Measurements from ENCODE around the gene URB1.
A peak's percentile ranks its signal among the peaks of the same experiment; 100 is the strongest.

The URB1 gene

GRCh38 chr21:32424191-32424535, 31.4 kb upstream of the URB1 start:
- Histone ChIP-seq H3K9ac (ENCODE audit: insufficient read length) (no peak overlapping the region), H3K4me3 (no peak overlapping the region), H3K36me3 (ENCODE audit: insufficient read depth, low read length) (no peaks in the 10 kb centered on the region), H3K27ac (no peak overlapping the region), H3K9me3 (ENCODE audit: low read depth, low read length) (no peaks in the 10 kb centered on the region)
- no peak for DNase-seq (ENCODE audit: low read depth, low spot score)
- TF ChIP-seq POLR2AphosphoS5 (IDR thresholded peaks at IDR 0.05; ENCODE audit: borderline replicate concordance, low read depth, low read length): no peak
- no peak for TF ChIP-seq FOXP2 (optimal IDR thresholded peaks at IDR 0.05; ENCODE audit: control extremely low read depth, extremely low read length, insufficient read depth)
- no peak for TF ChIP-seq EZH2 (IDR thresholded peaks at IDR 0.05)

DNA sequence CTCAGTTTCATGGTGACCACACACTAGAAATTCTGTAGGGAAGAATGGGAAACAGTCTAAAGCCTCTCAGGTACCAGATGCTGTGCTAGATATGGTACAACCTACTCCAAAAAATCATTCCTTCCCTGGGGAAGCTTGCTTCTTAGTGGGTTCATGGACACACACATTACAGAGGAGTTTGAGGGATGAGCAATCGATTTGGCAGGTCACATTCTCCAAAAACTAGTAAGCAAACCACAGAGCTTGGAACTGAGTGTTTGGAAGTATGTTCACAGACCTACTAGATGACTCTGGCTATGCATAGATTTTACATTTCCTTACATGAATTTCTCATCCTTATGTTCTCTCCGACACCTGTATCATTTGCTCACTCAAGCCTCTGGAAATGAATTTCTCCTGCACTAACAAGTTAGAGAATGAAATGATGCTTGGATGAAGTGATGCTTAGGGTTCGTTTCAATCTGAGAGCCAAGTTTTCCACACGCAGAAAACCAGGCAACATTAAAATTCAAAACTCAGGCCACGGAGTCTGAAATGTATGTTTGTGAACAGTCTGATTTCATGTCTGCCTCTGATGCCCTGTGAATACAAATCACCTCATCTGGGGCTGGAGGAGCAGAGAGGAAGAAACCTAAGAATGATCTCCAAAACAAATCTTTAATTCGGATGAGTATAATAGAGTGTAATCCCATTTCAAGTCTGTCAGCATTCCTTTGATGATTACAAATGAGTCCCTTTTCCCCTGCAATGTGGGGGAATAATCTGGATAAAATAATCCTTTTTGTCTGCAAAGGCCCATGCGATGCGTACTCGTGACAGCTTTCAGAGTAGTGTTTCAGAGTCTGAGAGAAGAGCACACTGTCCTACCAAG, 30.7 kb upstream of the URB1 start:
- H3K9me3 ChIP-seq (ENCODE audit: low read depth, low read length): no peaks in the 10 kb centered on the region
- no peak overlapping the region for H3K9ac ChIP-seq (ENCODE audit: insufficient read length)
- TF ChIP-seq EZH2 (IDR thresholded peaks at IDR 0.05): no peak
- no peak for TF ChIP-seq FOXP2 (optimal IDR thresholded peaks at IDR 0.05; ENCODE audit: control extremely low read depth, extremely low read length, insufficient read depth)
- no peak for TF ChIP-seq POLR2AphosphoS5 (IDR thresholded peaks at IDR 0.05; ENCODE audit: borderline replicate concordance, low read depth, low read length)
- H3K27ac ChIP-seq: no peak overlapping the region
- no peaks in the 10 kb centered on the region for H3K36me3 ChIP-seq (ENCODE audit: insufficient read depth, low read length)
- DNase-seq (ENCODE audit: low read depth, low spot score): no peak
- H3K4me3 ChIP-seq: no peak overlapping the region

GRCh38 chr21:32422064-32422463, 29.3 kb upstream of the URB1 start:
- no peak overlapping the region for H3K9ac ChIP-seq (ENCODE audit: insufficient read length)
- H3K27ac ChIP-seq: no peak overlapping the region
- H3K9me3 ChIP-seq (ENCODE audit: low read depth, low read length): no peaks in the 10 kb centered on the region
- no peaks in the 10 kb centered on the region for H3K36me3 ChIP-seq (ENCODE audit: insufficient read depth, low read length)
- no peak for TF ChIP-seq FOXP2 (optimal IDR thresholded peaks at IDR 0.05; ENCODE audit: control extremely low read depth, extremely low read length, insufficient read depth)
- TF ChIP-seq EZH2 (IDR thresholded peaks at IDR 0.05): no peak
- TF ChIP-seq POLR2AphosphoS5 (IDR thresholded peaks at IDR 0.05; ENCODE audit: borderline replicate concordance, low read depth, low read length): no peak
- no peak for DNase-seq (ENCODE audit: low read depth, low spot score)
- no peak overlapping the region for H3K4me3 ChIP-seq

DNA sequence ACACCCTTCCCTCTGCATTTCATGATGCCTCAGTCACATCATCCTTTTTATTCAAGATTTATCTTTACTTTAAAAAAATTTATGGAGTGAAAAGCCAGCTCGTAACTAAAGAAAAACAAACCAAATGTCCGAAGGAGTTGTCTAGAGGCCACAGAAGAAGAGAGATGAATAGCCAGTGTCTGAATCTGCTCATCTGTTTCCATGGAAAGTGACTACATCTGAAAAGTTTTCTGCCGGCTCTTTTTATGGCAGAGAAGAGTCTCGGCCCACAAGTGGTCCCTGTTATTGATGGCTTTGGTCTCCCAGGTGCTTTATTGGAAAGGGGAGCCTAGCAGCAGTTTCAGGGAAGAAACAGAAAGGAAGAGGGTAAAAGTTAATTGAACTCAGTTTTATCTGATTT, 25.3 kb upstream of the URB1 start:
- Histone ChIP-seq H3K9me3 (ENCODE audit: low read depth, low read length) (no peaks in the 10 kb centered on the region), H3K36me3 (ENCODE audit: insufficient read depth, low read length) (no peaks in the 10 kb centered on the region), H3K9ac (ENCODE audit: insufficient read length) (no peak overlapping the region), H3K27ac (no peak overlapping the region), H3K4me3 (no peak overlapping the region)
- TF ChIP-seq FOXP2 (optimal IDR thresholded peaks at IDR 0.05; ENCODE audit: control extremely low read depth, extremely low read length, insufficient read depth): no peak
- no peak for TF ChIP-seq EZH2 (IDR thresholded peaks at IDR 0.05)
- TF ChIP-seq POLR2AphosphoS5 (IDR thresholded peaks at IDR 0.05; ENCODE audit: borderline replicate concordance, low read depth, low read length): no peak
- DNase-seq (ENCODE audit: low read depth, low spot score): no peak

GRCh38 chr21:32415451-32416398, 22.9 kb upstream of the URB1 start:
- H3K9me3 ChIP-seq (ENCODE audit: low read depth, low read length): no peaks in the 10 kb centered on the region
- DNase-seq (ENCODE audit: low read depth, low spot score): no peak
- TF ChIP-seq EZH2 (IDR thresholded peaks at IDR 0.05) (no peak), POLR2AphosphoS5 (IDR thresholded peaks at IDR 0.05; ENCODE audit: borderline replicate concordance, low read depth, low read length) (no peak), FOXP2 (optimal IDR thresholded peaks at IDR 0.05; ENCODE audit: control extremely low read depth, extremely low read length, insufficient read depth) (no peak)
- no peak overlapping the region for H3K9ac ChIP-seq (ENCODE audit: insufficient read length)
- H3K36me3 ChIP-seq (ENCODE audit: insufficient read depth, low read length): no peaks in the 10 kb centered on the region
- peak overlapping the region; percentile 25; the same call in 1 of the 2 replicates for H3K4me3 ChIP-seq
- H3K27ac ChIP-seq: no peak overlapping the region

- Histone ChIP-seq H3K27ac (peak overlapping the region; percentile 15; the same call in 1 of the 2 replicates), H3K4me3 (peak overlapping the region; percentile 6; the same call in 1 of the 2 replicates)
Measured at GRCh38 chr21:32414579-32415358, 22.0 kb upstream of the URB1 start.

DNA sequence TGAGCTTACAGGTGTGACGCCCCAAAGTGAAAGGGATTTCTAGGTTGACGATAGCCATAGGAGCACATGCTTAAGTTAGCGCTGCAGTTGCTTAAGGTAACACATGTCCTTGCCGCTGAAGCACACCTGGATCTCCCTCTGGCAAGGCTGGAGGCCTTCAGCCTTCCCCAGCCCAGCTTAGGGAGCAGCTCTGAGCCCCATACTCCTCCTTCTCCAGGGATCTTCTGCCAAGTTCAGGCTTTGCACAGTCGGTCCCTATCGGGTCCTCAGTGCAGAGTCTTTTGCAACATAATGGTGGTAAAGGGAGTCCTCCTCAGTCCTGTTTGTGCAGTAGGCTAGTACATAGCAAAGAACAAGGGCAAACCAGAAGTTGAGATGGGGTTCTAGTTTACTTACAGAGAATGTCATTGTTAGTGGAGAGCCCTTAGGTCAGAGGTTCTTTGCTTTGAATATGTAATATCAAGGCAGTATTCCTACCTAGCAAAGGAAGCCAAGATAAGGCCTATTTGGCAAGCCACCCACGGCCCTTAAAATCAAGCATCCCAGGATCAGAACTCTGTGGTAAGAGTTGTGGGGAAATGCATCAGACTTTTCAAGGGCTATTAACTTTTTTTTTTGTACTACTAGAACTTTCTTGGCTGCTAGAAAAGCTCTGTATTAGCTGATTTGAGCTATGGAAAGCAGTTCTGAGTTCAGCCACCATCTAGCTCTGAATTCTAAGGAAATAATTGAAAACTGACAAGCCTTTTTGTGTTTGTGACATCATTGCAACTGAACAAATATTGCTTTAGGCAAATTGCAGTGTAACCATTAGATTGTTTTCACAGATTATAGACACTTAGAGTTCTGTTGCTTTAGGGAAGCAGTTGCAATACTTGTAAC, 21.1 kb upstream of the URB1 start:
- Histone ChIP-seq H3K4me3 (peak overlapping the region; percentile 78), H3K9ac (ENCODE audit: insufficient read length) (no peak overlapping the region), H3K27ac (peak overlapping the region; percentile 15), H3K36me3 (ENCODE audit: insufficient read depth, low read length) (no peaks in the 10 kb centered on the region), H3K9me3 (ENCODE audit: low read depth, low read length) (no peaks in the 10 kb centered on the region)
- TF ChIP-seq EZH2 (IDR thresholded peaks at IDR 0.05): no peak
- no peak for DNase-seq (ENCODE audit: low read depth, low spot score)

More at GRCh38 chr21:32414579-32415358, 22.0 kb upstream of the URB1 start:
- H3K9me3 ChIP-seq (ENCODE audit: low read depth, low read length): no peaks in the 10 kb centered on the region
- TF ChIP-seq POLR2AphosphoS5 (IDR thresholded peaks at IDR 0.05; ENCODE audit: borderline replicate concordance, low read depth, low read length) (no peak), FOXP2 (optimal IDR thresholded peaks at IDR 0.05; ENCODE audit: control extremely low read depth, extremely low read length, insufficient read depth) (no peak), EZH2 (IDR thresholded peaks at IDR 0.05) (no peak)
- DNase-seq (ENCODE audit: low read depth, low spot score): no peak
- H3K36me3 ChIP-seq (ENCODE audit: insufficient read depth, low read length): no peaks in the 10 kb centered on the region
- H3K9ac ChIP-seq (ENCODE audit: insufficient read length): peak overlapping the region; percentile 10

Data from SK-N-MC (cell line).